Heart left ventricle (tissue), 16 donors: Measurements from ENCODE around the gene TBC1D1. TPM values are rescaled to one million over a fixed set of nuclear protein-coding genes. Genes with fewer than 3 reads are reported as not detected.

ENCODE experiments used
- ATAC-seq, 4 donors: fragments of 200-7000 bp; cut with Tn5 transposase; one replicate each; pipeline ENCODE4 v1.9.1; 2020 to 2022; ENCODE audit warnings: moderate library complexity in 4 of 4, mild to moderate bottlenecking in 3 of 4, moderate number of reproducible peaks in 1 of 4
- DNase-seq, 5 donors: peaks; one replicate each; pipeline ENCODE4 v3.0.0-alpha.2; 2020
- H3K27ac ChIP-seq, 12 donors: fragments of 200-600 bp; sonication (generic) in 4 of 12; one replicate each; pipeline versions ENCODE4 v1.5.0 to v1.8.0; 2016 to 2022; ENCODE audit warnings: mild to moderate bottlenecking in 2 of 12
- H3K27me3 ChIP-seq, 9 donors: fragments of 200-600 bp; sonication (generic) in 2 of 9; one replicate each; pipeline versions ENCODE4 v1.5.1 to v1.8.0; 2016 to 2022; ENCODE audit warnings: mild to moderate bottlenecking in 3 of 9
- H3K36me3 ChIP-seq, 9 donors: fragments of 200-600 bp; sonication (generic) in 2 of 9; one replicate each; pipeline versions ENCODE4 v1.5.0 to v1.8.0; 2018 to 2022; ENCODE audit warnings: mild to moderate bottlenecking in 2 of 9
- H3K4me1 ChIP-seq, 12 donors: fragments of 200-600 bp; sonication (generic) in 4 of 12; one replicate each; pipeline versions ENCODE4 v1.5.0 to v1.8.0; 2016 to 2022; ENCODE audit warnings: mild to moderate bottlenecking in 3 of 12
- H3K4me3 ChIP-seq, 12 donors: fragments of 200-600 bp; sonication (generic) in 4 of 12; one replicate each; pipeline versions ENCODE4 v1.5.0 to v1.8.0; 2017 to 2022; ENCODE audit warnings: mild to moderate bottlenecking in 9 of 12, moderate library complexity in 4 of 12
- H3K9me3 ChIP-seq, 12 donors: fragments of 200-600 bp; sonication (generic) in 4 of 12; one replicate each; pipeline versions ENCODE4 v1.5.0 to v1.8.0; 2016 to 2022; ENCODE audit warnings: mild to moderate bottlenecking in 1 of 12
- POLR2A ChIP-seq, 2 donors: fragments of 450-650 bp; IDR thresholded peaks; one replicate each; pipeline ENCODE4 v1.6.1; 2017; ENCODE audit warnings: antibody characterized with exemption in 2 of 2, mild to moderate bottlenecking in 2 of 2, moderate library complexity in 2 of 2
- WGBS, 4 donors: extraction: QIAGEN DNeasy Blood & Tissue Kit in 2 of 4; methylation state at CpG; one replicate each; pipeline versions ENCODE4 v1.1.5 to v1.1.7; 2013 to 2018; 5-methylcytosine and 5-hydroxymethylcytosine counted together
- intact Hi-C, 10 donors: fragments of 100-400 bp; cut with DNase I; formaldehyde crosslinking; loops; one replicate each; pipeline versions ENCODE4 v1.11.1 to v1.14.2; 2022
- polyA plus RNA-seq, 2 donors: library from polyadenylated mRNA; stranded (reverse); fragments of 200-250 nt; gene quantifications; one replicate each; pipeline ENCODE4 v1.2.3, GENCODE V29; 2013
- total RNA-seq, 9 donors: library from RNA; depleted of rRNA in 2 of 9; stranded (reverse); fragments of >200 nt in 2 of 9; fragmentation: NEBNext Ultra II Directional in 3 of 9; extraction: Animal tissue kit (Norgen Biotek cat#: 25700) in 3 of 9; gene quantifications; one replicate each; pipeline versions ENCODE4 v1.1.0 to v1.2.4, GENCODE V29; 2016 to 2023
- TF ChIP-seq, protein P1 (sequence below), 12 donors: fragments of 200-600 bp; sonication (generic) in 4 of 12; IDR thresholded peaks; one replicate each; pipeline versions ENCODE4 v1.5.0 to v1.8.0; 2018 to 2022; ENCODE audit warnings: antibody characterized with exemption in 12 of 12, mild to moderate bottlenecking in 5 of 12
- donor health status: ischemic (EF 13 %, LVEDD 7.1; RV severe dilation, severe dysfunction).
- donor health status: healthy with polysubstance abuse.
- donor health status: DM: no; HTN: yes; CAD: no.
- donor health status: DM: no; HTN: no; CAD: no.
- donor health status: ischemic (EF 25% LVEDD 6.9; RV normal size, moderate dysfunction).
- donor health status: ischemic (EF 25% LVEDD 5.7; RV mildly dilated, moderate dysfunction).
- donor health status: healthy.
- donor health status: DM: yes; HTN: yes; CAD: no.
- donor health status: ischemic (EF 35%, LVEDD 5.7; RV mildly dilated, moderate dysfunction).
- donor health status: nonischemic (EF 11% LVEDD 7.7; RV severe dilation, severe dysfunction).
- donor health status: DM: yes; HTN: yes; CAD: no.
- donor health status: PGD.
- donor health status: ischemic (EF 29% LVEDD 5.4; RV normal size, mild dysfunction).
- donor health status: nonischemic (EF 23%, LVEDD 6.1; RV moderate dilation, normal function).

TBC1D1 gene
- total and polyA plus RNA-seq, 11 donors = 81.7 to 269 (median 140) TPM

DNA sequence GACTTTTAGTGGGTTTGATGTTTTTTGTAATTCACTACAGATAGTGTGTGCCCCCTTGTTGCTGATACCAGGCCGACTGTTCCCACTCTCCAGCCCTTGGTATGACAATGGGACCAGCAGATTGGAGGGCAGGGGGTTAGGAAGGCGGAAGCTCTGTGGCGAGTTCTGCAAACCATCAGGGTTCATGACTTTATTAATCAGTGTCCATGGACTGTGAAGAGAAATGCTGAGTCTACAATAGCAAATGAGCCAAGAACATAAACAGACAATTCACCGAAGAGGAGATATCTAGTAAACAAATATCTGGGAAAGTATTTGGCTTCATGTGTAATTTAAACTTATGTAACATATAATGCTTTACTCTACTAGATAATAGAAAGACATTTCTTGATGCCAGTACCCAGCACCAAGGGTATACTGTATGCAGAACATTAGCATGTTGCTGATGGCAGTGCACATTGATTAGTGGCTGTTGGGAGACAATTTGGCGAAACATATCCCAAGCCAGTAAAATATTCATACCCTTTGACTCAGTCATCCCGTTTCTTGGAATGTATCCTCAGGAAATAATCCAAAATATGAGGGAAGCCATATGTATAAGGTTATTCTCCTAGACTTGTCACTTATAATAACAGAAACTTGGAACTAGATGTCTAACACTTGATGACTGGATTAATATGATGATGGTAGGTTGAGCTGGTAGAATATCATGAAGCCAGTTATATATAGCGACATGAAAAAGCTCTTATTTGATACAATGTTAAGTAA is 238.8 kb downstream of the TBC1D1 start:
- Histone ChIP-seq H3K9me3 (no peaks in the 10 kb centered on the region), H3K36me3 (peaks cover 0 to 64% (median 42%) of the 10 kb centered on the region in 9 donors), H3K4me1 (peaks cover 0 to 51% (median 25%) of the 10 kb centered on the region in 12 donors), H3K4me3 (no peak overlapping the region), H3K27ac (peak overlapping the region in 2 of 12 donors; percentile 61 to 79), H3K27me3 (no peaks in the 10 kb centered on the region)
- ATAC-seq (no peak), DNase-seq (no peak)
- TF ChIP-seq POLR2A (IDR thresholded peaks at IDR 0.05) = no peak
- TF ChIP-seq, protein P1, sequence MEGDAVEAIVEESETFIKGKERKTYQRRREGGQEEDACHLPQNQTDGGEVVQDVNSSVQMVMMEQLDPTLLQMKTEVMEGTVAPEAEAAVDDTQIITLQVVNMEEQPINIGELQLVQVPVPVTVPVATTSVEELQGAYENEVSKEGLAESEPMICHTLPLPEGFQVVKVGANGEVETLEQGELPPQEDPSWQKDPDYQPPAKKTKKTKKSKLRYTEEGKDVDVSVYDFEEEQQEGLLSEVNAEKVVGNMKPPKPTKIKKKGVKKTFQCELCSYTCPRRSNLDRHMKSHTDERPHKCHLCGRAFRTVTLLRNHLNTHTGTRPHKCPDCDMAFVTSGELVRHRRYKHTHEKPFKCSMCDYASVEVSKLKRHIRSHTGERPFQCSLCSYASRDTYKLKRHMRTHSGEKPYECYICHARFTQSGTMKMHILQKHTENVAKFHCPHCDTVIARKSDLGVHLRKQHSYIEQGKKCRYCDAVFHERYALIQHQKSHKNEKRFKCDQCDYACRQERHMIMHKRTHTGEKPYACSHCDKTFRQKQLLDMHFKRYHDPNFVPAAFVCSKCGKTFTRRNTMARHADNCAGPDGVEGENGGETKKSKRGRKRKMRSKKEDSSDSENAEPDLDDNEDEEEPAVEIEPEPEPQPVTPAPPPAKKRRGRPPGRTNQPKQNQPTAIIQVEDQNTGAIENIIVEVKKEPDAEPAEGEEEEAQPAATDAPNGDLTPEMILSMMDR (IDR thresholded peaks at IDR 0.05) = no peak
- WGBS, 4 donors = 82 to 86% (median 82%) methylated on average over 7 of the region's 7 CpGs
- intact Hi-C loops = loop anchor here in 1 of 10 donors (5.0 kb wide), 1 partner anchor 42 kb away; no protein-coding TSS in a partner anchor

- TF ChIP-seq POLR2A (IDR thresholded peaks at IDR 0.05) = no peak
- TF ChIP-seq, protein P1 (IDR thresholded peaks at IDR 0.05) = no peak
Observed at GRCh38 chr4:38130884-38131283, 240.0 kb downstream of the TBC1D1 start.

GRCh38 chr4:38131371-38132091 is 240.6 kb downstream of the TBC1D1 start:
- ATAC-seq = peak in 3 of 4 donors; percentile 15 to 25 (median 16)
- peak overlapping the region; percentile 18 to 79 (median 64) for H3K27ac ChIP-seq
- no peaks in the 10 kb centered on the region for H3K9me3 ChIP-seq
- no peaks in the 10 kb centered on the region for H3K27me3 ChIP-seq
- WGBS, 4 donors = 58 to 68% (median 66%) methylated on average over 10 to 12 of the region's 12 CpGs
- peaks cover 0 to 63% (median 43%) of the 10 kb centered on the region in 9 donors for H3K36me3 ChIP-seq
- H3K4me3 ChIP-seq = no peak overlapping the region
- DNase-seq = no peak
- intact Hi-C loops = loop anchor here in 1 of 10 donors (5.0 kb wide), 1 partner anchor 44 kb away; no protein-coding TSS in a partner anchor
- TF ChIP-seq, protein P1 (IDR thresholded peaks at IDR 0.05) = no peak
- TF ChIP-seq POLR2A (IDR thresholded peaks at IDR 0.05) = no peak
- peaks cover 0 to 51% (median 25%) of the 10 kb centered on the region in 12 donors for H3K4me1 ChIP-seq

More at GRCh38 chr4:38130884-38131283, 240.0 kb downstream of the TBC1D1 start:
- peak overlapping the region in 6 of 12 donors; percentile 2 to 79 (median 58) for H3K27ac ChIP-seq
- intact Hi-C loops = loop anchor here in 1 of 10 donors (5.0 kb wide), 1 partner anchor 44 kb away; no protein-coding TSS in a partner anchor
- H3K27me3 ChIP-seq = no peaks in the 10 kb centered on the region
- H3K4me1 ChIP-seq = peaks cover 0 to 51% (median 25%) of the 10 kb centered on the region in 12 donors
- H3K4me3 ChIP-seq = no peak overlapping the region
- H3K36me3 ChIP-seq = peaks cover 0 to 63% (median 40%) of the 10 kb centered on the region in 9 donors
- DNase-seq (no peak), ATAC-seq (no peak)
- 82 to 88% (median 86%) methylated on average over 3 of the region's 3 CpGs for WGBS, 4 donors
- H3K9me3 ChIP-seq = no peaks in the 10 kb centered on the region
